HCT116 (cell line): ENCODE results near the gene SERPINB6. TPM values are rescaled to one million over a fixed set of nuclear protein-coding genes. Genes with fewer than 3 reads are reported as not detected.

Experiments
- ATAC-seq: fragments of 200-7000 bp; cut with Tn5 transposase; 2 replicates; pipeline ENCODE4 v1.9.1; 2020; ENCODE audit warnings: mild to moderate bottlenecking, moderate library complexity
- BruUV-seq: library from RNA; stranded (reverse); fragments of 400-500 nt; replicated peaks from 2 replicates; lab custom pipeline; 2021; lab: Mats Ljungman, UMichigan
- CTCF ChIA-PET: fragments of 300-600 bp; sonication (Branson Sonifier 250); formaldehyde crosslinking; loops from one replicate; lab custom pipeline; 2021; ENCODE audit warnings: antibody characterized with exemption; lab: Charles Lee
- POLR2A ChIA-PET: fragments of 300-600, 350-600 bp; sonication (Branson Sonifier 250); formaldehyde crosslinking; loops from one replicate; lab custom pipeline; 2021; ENCODE audit warnings: antibody characterized with exemption; lab: Charles Lee
- RAD21 ChIA-PET, 2 experiments: fragments of 300-600 bp; sonication (Branson Sonifier 250); formaldehyde crosslinking; loops; one replicate each; lab custom pipeline; 2023; ENCODE audit warnings: low total read pairs in 2 of 2; ENCODE audit not compliant: uncharacterized antibody in 2 of 2, unreplicated experiment in 2 of 2, low non-redundant PET in 1 of 2; lab: Charles Lee
- DNase-seq: peaks from one replicate; pipeline ENCODE4 v3.0.0-alpha.2; 2010; ENCODE audit warnings: low read depth, low spot score
- H2AFZ ChIP-seq: fragments of 200-600 bp; shearing (Covaris generic), sonication (generic); 2 replicates; pipeline ENCODE4 v1.6.1; 2017; ENCODE audit warnings: low read depth, mixed run types, mixed read lengths, antibody characterized with exemption, low read length; ENCODE audit not compliant: poor library complexity, severe bottlenecking
- H3K27ac ChIP-seq: 2 replicates; pipeline ENCODE4 v1.5.1; 2012; ENCODE audit warnings: low read depth, low read length
- H3K27me3 ChIP-seq: fragments of 200-600 bp; sonication (generic); 2 replicates; pipeline ENCODE4 v1.6.1; 2016; ENCODE audit warnings: mixed run types, low read length, mixed read lengths; ENCODE audit not compliant: insufficient read depth
- H3K36me3 ChIP-seq, 2 experiments: fragments of 200-500 bp in 1 of 2; fragments of 200-600 bp in 1 of 2; sonication (Bioruptor generic) in 1 of 2; sonication (generic) in 1 of 2; 2 replicates each; pipeline versions ENCODE4 v1.5.1 to v1.6.1; 2014 to 2016; ENCODE audit warnings: low read length in 2 of 2, inconsistent platforms in 1 of 2, mixed read lengths in 1 of 2, mixed run types in 1 of 2; ENCODE audit not compliant: insufficient read depth in 2 of 2, control insufficient read depth in 1 of 2
- H3K4me1 ChIP-seq, 2 experiments: fragments of 200-600 bp in 1 of 2; sonication (generic) in 1 of 2; 2 replicates each; pipeline versions ENCODE4 v1.5.1 to v1.6.1; 2012 to 2017; ENCODE audit warnings: low read length in 2 of 2, inconsistent platforms in 1 of 2, mild to moderate bottlenecking in 1 of 2, mixed read lengths in 1 of 2, mixed run types in 1 of 2, moderate library complexity in 1 of 2; ENCODE audit not compliant: insufficient read depth in 2 of 2, control insufficient read depth in 1 of 2
- H3K4me2 ChIP-seq: fragments of 200-600 bp; sonication (generic); 2 replicates; pipeline ENCODE4 v1.6.1; 2017; ENCODE audit warnings: mixed run types, low read length, mixed read lengths
- H3K4me3 ChIP-seq, 2 experiments: fragments of 200-600 bp in 1 of 2; sonication (generic) in 1 of 2; replicated peaks in 1 of 2; 2 replicates each; pipeline ENCODE4 v1.5.1; 2011 to 2016; ENCODE audit warnings: low read length in 2 of 2, control low read depth in 1 of 2, low read depth in 1 of 2, mild to moderate bottlenecking in 1 of 2, mixed read lengths in 1 of 2, mixed run types in 1 of 2
- H3K79me2 ChIP-seq: fragments of 200-600 bp; sonication (generic); 2 replicates; pipeline ENCODE4 v1.6.1; 2017; ENCODE audit warnings: mild to moderate bottlenecking, mixed run types, low read length, moderate library complexity, mixed read lengths; ENCODE audit not compliant: insufficient read depth
- H3K9ac ChIP-seq: fragments of 200-600 bp; sonication (generic); 2 replicates; pipeline ENCODE4 v1.6.1; 2016; ENCODE audit warnings: low read length, mixed read lengths
- H3K9me2 ChIP-seq: fragments of 200-600 bp; sonication (generic), shearing (Covaris generic); 2 replicates; pipeline ENCODE4 v1.6.1; 2017; ENCODE audit warnings: mixed run types, mild to moderate bottlenecking, moderate library complexity; ENCODE audit not compliant: insufficient read depth
- H3K9me3 ChIP-seq, 2 experiments: fragments of 200-500 bp in 1 of 2; fragments of 200-600 bp in 1 of 2; sonication (Bioruptor generic) in 1 of 2; sonication (generic) in 1 of 2; 2 replicates each; pipeline ENCODE4 v1.6.1; 2014 to 2017; ENCODE audit warnings: low read length in 2 of 2, mixed read lengths in 2 of 2, inconsistent platforms in 1 of 2, low read depth in 1 of 2, mild to moderate bottlenecking in 1 of 2, mixed run types in 1 of 2, moderate library complexity in 1 of 2; ENCODE audit not compliant: control insufficient read depth in 1 of 2, insufficient read depth in 1 of 2
- H4K20me1 ChIP-seq: fragments of 200-600 bp; sonication (generic), shearing (Covaris generic); 2 replicates; pipeline ENCODE4 v1.6.1; 2017; ENCODE audit warnings: mixed run types, mild to moderate bottlenecking, moderate library complexity; ENCODE audit not compliant: insufficient read depth
- EZH2phosphoT487 ChIP-seq: fragments of 200-600 bp; IDR thresholded peaks from 2 replicates; pipeline ENCODE4 v1.6.1; 2018; ENCODE audit warnings: antibody characterized with exemption, borderline replicate concordance
- ZNF274 ChIP-seq: fragments of 200-500 bp; sonication (Bioruptor generic); IDR thresholded peaks from 2 replicates; pipeline ENCODE4 v1.6.1; 2014; ENCODE audit warnings: mild to moderate bottlenecking, low read depth, low read length, inconsistent platforms
- intact Hi-C: fragments of 100-400 bp; cut with micrococcal nuclease; formaldehyde crosslinking; loops from 2 replicates; pipeline ENCODE4 v1.10.0; 2022
- total RNA-seq: library from RNA; stranded (reverse); gene quantifications from one replicate; pipeline ENCODE4 v1.2.1, GENCODE V29; 2021; ENCODE audit not compliant: unreplicated experiment
- TF ChIP-seq, protein P1 (sequence below): IDR thresholded peaks from 2 replicates; pipeline ENCODE4 v1.6.1; 2012
- TF ChIP-seq, protein P2 (sequence below): IDR thresholded peaks from 2 replicates; pipeline ENCODE4 v1.6.1; 2011; ENCODE audit warnings: mild to moderate bottlenecking, low read length, moderate library complexity; ENCODE audit not compliant: insufficient replicate concordance; ENCODE audit errors: extremely low read depth
- TF ChIP-seq, protein P3 (sequence below): IDR thresholded peaks from 2 replicates; pipeline ENCODE4 v1.6.1; 2012
- TF ChIP-seq, protein P4 (sequence below): IDR thresholded peaks from 2 replicates; pipeline ENCODE4 v1.6.1; 2012; ENCODE audit warnings: low read depth

The SERPINB6 gene
- total RNA-seq, 1 experiment from 2014 or later = 103 TPM

DNA sequence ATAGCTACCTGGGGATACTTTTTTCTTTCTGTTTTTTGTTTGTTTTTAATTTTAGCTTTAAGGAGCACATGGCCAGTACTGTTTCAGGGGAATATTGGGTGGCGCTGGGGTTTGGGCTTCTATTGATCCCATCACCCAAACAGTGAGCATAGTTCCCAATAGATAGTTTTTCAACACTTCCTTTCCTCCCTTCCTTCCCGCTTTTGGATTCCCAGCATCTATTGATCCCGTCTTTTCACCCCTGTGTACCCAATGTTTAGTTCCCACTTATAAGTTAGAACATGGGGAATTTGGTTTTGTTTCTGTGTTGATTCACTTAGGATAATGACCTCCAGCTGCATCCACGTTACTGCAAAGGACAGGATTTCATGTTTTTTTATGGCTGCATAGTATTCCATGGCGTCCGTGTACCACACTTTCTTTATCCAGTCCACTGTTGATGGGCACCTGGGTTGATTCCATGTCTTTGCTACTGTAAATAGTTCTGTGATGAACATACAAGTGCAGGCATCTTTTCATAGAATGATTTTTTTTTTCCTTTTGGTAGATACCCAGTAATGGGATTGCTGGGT lies 48.5 kb upstream of the SERPINB6 start:
- H3K9me2 ChIP-seq = no peaks in the 10 kb centered on the region
- RAD21 ChIA-PET = no interaction called here
- H3K4me1 ChIP-seq = peaks cover 19 to 28% of the 10 kb centered on the region in 2 experiments
- no peaks in the 10 kb centered on the region for H3K9me3 ChIP-seq
- DNase-seq (no peak), ATAC-seq (no peak)
- CTCF ChIA-PET = interaction anchor here (2.8 kb wide), 1 partner anchor 18 kb away, joined by 10 read pairs; no protein-coding TSS in a partner anchor
- no peak overlapping the region for H2AFZ ChIP-seq
- H3K36me3 ChIP-seq = peaks cover 11 to 36% of the 10 kb centered on the region in 2 experiments; a peak in 3 of 4 replicates
- H3K27me3 ChIP-seq = no peaks in the 10 kb centered on the region
- no TSS peak for BruUV-seq
- intact Hi-C loops = no loop called here
- POLR2A ChIA-PET = interaction anchor here (1.0 kb wide), 1 partner anchor 10 kb away, joined by 3 read pairs; no protein-coding TSS in a partner anchor
- no peaks in the 10 kb centered on the region for H4K20me1 ChIP-seq
- no peaks in the 10 kb centered on the region for H3K79me2 ChIP-seq
- no peak overlapping the region for H3K9ac ChIP-seq
- no peak overlapping the region for H3K27ac ChIP-seq
- H3K4me2 ChIP-seq = no peak overlapping the region
- TF ChIP-seq, protein P1, sequence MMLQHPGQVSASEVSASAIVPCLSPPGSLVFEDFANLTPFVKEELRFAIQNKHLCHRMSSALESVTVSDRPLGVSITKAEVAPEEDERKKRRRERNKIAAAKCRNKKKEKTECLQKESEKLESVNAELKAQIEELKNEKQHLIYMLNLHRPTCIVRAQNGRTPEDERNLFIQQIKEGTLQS = no peak
- no peak overlapping the region for H3K4me3 ChIP-seq

DNA sequence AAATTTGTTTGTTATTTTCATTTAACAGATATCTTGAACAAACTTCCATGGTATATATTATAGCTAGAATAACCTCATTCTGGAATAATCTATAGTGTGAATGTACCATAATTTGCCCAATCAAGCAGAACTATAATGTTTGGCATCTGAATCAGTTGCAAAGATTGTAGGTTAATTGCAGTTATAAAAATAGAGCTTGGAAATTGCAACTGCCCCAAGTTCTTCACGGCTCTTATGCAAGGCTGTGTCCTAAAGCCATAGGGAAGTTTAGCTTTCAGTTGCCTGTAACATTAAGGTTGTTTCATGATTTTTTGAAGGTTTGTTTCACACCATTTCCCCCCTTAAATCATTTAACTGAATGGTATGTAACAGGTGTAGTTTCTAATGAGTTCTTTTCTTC lies 47.7 kb upstream of the SERPINB6 start:
- POLR2A ChIA-PET = interaction anchor here (1.0 kb wide), 1 partner anchor 9 kb away, joined by 3 read pairs; no protein-coding TSS in a partner anchor

More for the DNA sequence above, 47.7 kb upstream of the SERPINB6 start:
- Histone ChIP-seq H3K4me1 (peaks cover 12 to 20% of the 10 kb centered on the region in 2 experiments), H3K4me3 (no peak overlapping the region), H3K27ac (no peak overlapping the region), H3K9ac (no peak overlapping the region), H4K20me1 (no peaks in the 10 kb centered on the region), H2AFZ (no peak overlapping the region), H3K9me2 (no peaks in the 10 kb centered on the region), H3K79me2 (no peaks in the 10 kb centered on the region), H3K36me3 (peaks cover 14 to 41% of the 10 kb centered on the region in 2 experiments; a peak in 3 of 4 replicates), H3K4me2 (no peak overlapping the region)
- ATAC-seq = no peak
- ChIA-PET CTCF (no interaction called here), RAD21 (no interaction called here)
- BruUV-seq = no TSS peak
- DNase-seq = no peak
- intact Hi-C loops = no loop called here
- TF ChIP-seq, protein P2, sequence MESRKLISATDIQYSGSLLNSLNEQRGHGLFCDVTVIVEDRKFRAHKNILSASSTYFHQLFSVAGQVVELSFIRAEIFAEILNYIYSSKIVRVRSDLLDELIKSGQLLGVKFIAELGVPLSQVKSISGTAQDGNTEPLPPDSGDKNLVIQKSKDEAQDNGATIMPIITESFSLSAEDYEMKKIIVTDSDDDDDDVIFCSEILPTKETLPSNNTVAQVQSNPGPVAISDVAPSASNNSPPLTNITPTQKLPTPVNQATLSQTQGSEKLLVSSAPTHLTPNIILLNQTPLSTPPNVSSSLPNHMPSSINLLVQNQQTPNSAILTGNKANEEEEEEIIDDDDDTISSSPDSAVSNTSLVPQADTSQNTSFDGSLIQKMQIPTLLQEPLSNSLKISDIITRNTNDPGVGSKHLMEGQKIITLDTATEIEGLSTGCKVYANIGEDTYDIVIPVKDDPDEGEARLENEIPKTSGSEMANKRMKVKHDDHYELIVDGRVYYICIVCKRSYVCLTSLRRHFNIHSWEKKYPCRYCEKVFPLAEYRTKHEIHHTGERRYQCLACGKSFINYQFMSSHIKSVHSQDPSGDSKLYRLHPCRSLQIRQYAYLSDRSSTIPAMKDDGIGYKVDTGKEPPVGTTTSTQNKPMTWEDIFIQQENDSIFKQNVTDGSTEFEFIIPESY = no peak
- TF ChIP-seq, protein P3, sequence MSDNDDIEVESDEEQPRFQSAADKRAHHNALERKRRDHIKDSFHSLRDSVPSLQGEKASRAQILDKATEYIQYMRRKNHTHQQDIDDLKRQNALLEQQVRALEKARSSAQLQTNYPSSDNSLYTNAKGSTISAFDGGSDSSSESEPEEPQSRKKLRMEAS = no peak
- TF ChIP-seq ZNF274 = no peak
- TF ChIP-seq, protein P4, sequence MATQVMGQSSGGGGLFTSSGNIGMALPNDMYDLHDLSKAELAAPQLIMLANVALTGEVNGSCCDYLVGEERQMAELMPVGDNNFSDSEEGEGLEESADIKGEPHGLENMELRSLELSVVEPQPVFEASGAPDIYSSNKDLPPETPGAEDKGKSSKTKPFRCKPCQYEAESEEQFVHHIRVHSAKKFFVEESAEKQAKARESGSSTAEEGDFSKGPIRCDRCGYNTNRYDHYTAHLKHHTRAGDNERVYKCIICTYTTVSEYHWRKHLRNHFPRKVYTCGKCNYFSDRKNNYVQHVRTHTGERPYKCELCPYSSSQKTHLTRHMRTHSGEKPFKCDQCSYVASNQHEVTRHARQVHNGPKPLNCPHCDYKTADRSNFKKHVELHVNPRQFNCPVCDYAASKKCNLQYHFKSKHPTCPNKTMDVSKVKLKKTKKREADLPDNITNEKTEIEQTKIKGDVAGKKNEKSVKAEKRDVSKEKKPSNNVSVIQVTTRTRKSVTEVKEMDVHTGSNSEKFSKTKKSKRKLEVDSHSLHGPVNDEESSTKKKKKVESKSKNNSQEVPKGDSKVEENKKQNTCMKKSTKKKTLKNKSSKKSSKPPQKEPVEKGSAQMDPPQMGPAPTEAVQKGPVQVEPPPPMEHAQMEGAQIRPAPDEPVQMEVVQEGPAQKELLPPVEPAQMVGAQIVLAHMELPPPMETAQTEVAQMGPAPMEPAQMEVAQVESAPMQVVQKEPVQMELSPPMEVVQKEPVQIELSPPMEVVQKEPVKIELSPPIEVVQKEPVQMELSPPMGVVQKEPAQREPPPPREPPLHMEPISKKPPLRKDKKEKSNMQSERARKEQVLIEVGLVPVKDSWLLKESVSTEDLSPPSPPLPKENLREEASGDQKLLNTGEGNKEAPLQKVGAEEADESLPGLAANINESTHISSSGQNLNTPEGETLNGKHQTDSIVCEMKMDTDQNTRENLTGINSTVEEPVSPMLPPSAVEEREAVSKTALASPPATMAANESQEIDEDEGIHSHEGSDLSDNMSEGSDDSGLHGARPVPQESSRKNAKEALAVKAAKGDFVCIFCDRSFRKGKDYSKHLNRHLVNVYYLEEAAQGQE = no peak
- no peak for TF ChIP-seq EZH2phosphoT487
- TF ChIP-seq, all 23 proteins: peak for 0
- no peaks in the 10 kb centered on the region for H3K27me3 ChIP-seq
- no peaks in the 10 kb centered on the region for H3K9me3 ChIP-seq
